LNCAP (cell line): ENCODE data around the gene ZNF140.

Experiments
- TF ChIP-seq, protein P1 (sequence below): fragments of 450-650 bp; IDR thresholded peaks from 2 replicates; pipeline ENCODE4 v1.5.1; 2017; ENCODE audit warnings: mild to moderate bottlenecking

The ZNF140 gene

DNA sequence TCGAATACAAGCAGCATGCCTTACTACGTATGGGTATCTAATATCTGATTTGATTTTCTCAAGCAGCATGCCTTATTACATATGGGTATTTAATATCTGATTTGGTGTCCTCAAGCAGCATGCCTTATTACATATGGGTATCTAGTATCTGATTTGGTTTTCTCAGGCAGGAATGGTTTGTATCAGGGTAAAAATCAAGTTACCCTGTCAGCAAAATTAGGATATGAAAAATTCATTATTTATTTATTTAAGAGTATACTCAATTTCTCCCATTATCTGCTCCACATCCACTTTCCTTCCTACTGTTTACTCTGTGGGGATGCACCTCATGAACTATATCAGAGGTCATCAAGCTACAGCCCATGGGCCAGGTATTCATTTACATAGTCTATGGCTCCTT is 27.4 kb downstream of the ZNF140 start:
- TF ChIP-seq, protein P1, sequence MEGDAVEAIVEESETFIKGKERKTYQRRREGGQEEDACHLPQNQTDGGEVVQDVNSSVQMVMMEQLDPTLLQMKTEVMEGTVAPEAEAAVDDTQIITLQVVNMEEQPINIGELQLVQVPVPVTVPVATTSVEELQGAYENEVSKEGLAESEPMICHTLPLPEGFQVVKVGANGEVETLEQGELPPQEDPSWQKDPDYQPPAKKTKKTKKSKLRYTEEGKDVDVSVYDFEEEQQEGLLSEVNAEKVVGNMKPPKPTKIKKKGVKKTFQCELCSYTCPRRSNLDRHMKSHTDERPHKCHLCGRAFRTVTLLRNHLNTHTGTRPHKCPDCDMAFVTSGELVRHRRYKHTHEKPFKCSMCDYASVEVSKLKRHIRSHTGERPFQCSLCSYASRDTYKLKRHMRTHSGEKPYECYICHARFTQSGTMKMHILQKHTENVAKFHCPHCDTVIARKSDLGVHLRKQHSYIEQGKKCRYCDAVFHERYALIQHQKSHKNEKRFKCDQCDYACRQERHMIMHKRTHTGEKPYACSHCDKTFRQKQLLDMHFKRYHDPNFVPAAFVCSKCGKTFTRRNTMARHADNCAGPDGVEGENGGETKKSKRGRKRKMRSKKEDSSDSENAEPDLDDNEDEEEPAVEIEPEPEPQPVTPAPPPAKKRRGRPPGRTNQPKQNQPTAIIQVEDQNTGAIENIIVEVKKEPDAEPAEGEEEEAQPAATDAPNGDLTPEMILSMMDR, result no peak

DNA sequence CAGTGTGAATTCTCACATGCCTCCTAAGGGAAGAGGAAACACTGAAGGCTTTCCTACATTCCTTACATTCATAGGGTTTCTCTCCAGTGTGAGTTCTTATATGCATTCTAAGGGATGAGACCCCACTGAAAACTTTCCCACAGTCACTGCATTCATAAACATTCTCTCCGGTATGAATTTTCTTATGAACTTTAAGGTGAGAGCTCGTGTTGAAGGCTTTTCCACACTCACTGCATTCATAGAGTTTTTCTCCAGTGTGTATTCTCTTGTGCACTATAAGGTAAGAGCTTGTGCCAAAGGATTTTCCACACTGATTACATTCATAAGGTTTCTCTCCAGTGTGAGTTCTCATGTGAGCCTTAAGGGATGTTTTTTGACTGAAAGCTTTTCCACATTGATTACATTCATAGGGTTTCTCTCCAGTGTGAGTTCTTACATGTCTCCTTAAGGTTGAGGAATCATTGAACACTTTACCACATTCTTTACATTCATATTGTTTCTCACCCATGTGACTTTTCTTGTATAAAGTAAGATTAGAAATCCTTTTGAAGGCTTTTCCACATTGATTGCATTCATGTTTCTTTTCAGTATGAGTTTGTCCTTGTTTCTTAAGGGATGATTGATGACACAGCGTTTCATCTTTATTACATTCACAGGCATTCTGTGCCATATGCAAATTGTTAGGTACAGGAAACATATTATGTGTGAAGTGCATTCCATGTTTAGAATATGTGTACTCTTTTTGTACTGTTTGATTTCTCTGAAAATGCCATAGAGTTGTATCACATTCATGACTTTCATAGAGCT is 39.9 kb downstream of the ZNF140 start:
- TF ChIP-seq, protein P1, result no peak

DNA sequence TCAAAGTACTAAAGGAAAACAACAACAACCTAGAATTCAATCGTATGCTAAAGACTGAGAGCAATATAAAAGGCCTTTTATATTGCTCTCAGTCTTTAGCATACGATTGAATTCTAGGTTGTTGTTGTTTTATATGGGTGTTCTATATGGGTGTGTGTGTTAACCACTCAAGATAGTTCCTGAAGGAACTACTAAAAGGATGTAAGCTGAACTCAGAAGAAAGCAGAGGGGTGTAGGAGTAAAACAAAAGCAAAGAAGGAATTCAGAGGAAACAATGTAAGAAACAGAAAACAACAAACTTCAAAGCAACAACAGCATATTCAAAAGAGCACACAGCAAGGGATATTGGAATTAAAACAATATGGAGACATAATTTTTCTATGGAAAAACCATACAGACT is 44.0 kb downstream of the ZNF140 start:
- TF ChIP-seq, protein P1, result no peak

DNA sequence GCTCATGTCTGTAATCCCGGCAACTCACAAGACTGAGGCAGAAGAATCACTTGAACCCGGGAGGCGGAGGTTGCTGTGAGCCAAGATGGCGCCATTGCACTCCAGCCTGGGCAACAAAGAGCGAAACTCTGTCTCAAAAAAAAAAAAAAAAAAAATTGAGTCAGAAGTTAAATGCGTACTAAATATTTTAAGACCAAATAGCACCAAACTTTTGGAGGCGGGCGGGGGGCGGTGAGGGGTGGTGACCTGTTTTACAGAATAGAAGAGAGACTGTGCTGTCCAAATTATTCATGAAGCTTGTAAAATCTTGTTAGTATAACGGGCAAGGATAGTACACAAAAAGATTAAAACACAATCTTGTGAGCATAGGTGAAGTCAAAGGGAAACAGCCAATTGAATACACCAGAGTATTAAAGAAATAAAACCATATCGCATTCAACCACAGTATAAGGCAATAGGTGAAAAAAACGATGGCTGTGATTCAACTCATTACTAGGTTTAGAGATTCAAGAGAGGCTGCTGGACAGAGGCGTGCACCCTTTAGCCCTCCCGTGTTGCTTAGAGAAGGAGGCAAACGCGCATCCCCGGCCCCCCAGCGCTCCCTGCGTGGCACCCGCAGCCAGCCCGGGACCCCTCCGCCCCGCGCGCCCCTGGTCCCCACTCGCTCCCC is 48.8 kb downstream of the ZNF140 start:
- TF ChIP-seq, protein P1, result no peak

DNA sequence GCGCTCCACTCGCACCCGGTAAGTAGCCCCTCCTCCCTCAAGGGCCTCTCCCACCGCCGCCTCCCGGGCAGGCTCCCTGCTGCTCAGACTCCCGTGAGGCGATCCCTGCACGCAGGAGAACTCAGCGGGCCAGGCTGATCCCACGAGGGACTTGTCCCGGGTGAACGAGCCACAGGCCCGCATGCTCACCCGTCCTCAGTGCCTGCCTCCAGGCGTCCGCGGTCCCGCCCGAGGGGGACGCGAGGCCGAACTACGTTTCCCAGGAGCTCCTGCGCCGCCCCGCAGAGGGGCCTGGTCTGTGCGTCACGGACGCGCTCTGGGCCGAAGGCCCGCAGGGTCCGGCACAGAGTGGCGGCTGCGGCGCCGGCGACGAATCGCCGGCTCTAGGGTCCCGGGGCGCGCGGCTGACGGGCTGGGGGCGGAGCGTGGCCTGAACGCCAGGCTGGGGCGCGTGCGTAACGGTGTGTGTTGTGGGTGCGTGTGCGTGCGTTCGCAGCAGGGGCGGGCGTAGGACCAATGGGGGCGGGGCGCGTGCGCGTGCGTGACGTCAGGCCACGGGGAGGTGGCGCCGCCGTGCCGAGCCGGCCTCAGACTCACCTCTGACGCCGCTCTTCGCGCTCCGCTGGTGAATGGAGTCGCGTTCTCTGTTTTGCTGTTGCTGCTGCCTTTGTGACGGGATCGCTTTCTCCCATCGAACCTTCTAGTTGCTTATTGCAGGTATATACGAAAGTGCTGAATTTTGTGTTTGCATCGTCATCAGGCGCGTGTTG is 49.5 kb downstream of the ZNF140 start, which contains the start of the genes ZNF10 and ZNF891:
ZNF10 (plus strand) TSS at position 590 of the 770 bp plus-strand sequence. CDS start 13,866 bp downstream, outside the sequence.
ZNF891 (minus strand) TSS at position 237 of the 770 bp plus-strand sequence. CDS start 8,356 bp downstream, outside the sequence.
- TF ChIP-seq, protein P1, result no peak

DNA sequence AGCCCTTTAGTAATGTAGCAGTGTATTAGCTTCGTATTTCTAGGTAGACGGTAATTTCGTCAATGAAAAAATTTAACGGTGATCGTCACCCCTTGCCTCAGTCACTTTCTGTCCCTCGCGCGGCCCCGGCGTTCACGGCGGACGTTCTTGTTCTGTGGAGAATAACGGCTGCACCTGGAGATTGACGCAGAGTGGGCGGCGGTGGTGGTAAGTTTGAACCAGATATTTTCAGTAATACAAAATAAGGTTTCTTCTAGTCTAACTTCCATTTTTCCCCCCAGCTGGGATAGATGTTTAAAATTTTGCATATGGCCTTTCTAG is 50.0 kb downstream of the ZNF140 start:
- TF ChIP-seq, protein P1, result no peak

DNA sequence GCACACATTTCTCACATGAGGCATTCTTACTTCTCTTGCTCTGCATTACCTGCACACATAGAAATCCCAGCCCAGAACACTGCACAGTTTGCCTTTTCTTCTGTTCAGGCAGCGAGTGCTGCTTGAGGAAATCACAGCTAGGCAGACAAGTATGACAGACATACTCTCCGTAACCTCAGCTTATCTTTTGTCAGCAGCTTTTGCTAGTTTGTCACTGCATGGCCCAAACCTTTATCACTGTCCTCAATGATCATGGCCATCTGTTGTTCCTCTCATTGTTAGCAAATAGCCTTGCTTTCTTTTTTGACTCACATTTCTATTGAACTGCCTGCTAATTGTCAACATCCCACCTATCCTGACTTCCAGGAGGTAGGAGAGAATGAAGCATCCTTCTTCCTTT is 55.0 kb downstream of the ZNF140 start:
- TF ChIP-seq, protein P1, result no peak
